Vagina (tissue), 2 donors: ENCODE data around the gene P2RY1. TPM values are rescaled to one million over a fixed set of nuclear protein-coding genes. Genes with fewer than 3 reads are reported as not detected.

ENCODE experiments used
- DNase-seq, 2 donors: peaks; one replicate each; pipeline ENCODE4 v3.0.0-alpha.2; 2017; ENCODE audit errors: extremely low spot score in 2 of 2
- H3K27ac ChIP-seq: fragments of 200-600 bp; sonication (generic); one replicate; pipeline ENCODE4 v1.5.1; 2019
- H3K27me3 ChIP-seq: fragments of 200-600 bp; sonication (generic); one replicate; pipeline ENCODE4 v1.5.1; 2019
- H3K36me3 ChIP-seq, 2 donors: fragments of 200-600 bp; sonication (generic); one replicate each; pipeline ENCODE4 v1.5.1; 2017 to 2019
- H3K4me1 ChIP-seq: fragments of 200-600 bp; sonication (generic); one replicate; pipeline ENCODE4 v1.5.1; 2019
- H3K4me3 ChIP-seq, 2 donors: fragments of 200-600 bp; sonication (generic); 1 replicate in 1 of 2; 2 replicates in 1 of 2; pipeline ENCODE4 v1.5.1; 2016 to 2019
- H3K9me3 ChIP-seq: fragments of 200-600 bp; sonication (generic); one replicate; pipeline ENCODE4 v1.5.1; 2019
- POLR2A ChIP-seq, 2 donors: fragments of 450-650 bp; IDR thresholded peaks; one replicate each; pipeline ENCODE4 v1.6.1; 2017; ENCODE audit warnings: antibody characterized with exemption in 2 of 2, mild to moderate bottlenecking in 2 of 2, moderate library complexity in 2 of 2
- POLR2AphosphoS5 ChIP-seq, 2 donors: sonication (generic); formaldehyde crosslinking; IDR thresholded peaks; one replicate each; pipeline ENCODE4 v1.9.0; 2017; ENCODE audit warnings: antibody characterized with exemption in 2 of 2, mild to moderate bottlenecking in 2 of 2, low read depth in 1 of 2; ENCODE audit not compliant: insufficient read depth in 1 of 2
- intact Hi-C: fragments of 100-400 bp; cut with DNase I; formaldehyde crosslinking; loops from one replicate; pipeline ENCODE4 v1.15.1; 2023
- small RNA-seq: library from RNA; depleted of rRNA; stranded (forward); fragments of <200 nt; gene quantifications from one replicate; pipeline ENCODE3, GENCODE V24; 2016
- total RNA-seq: library from RNA; depleted of rRNA; stranded (reverse); fragments of >200 nt; gene quantifications from one replicate; pipeline ENCODE4 v1.2.3, GENCODE V29; 2016
- TF ChIP-seq, protein P1 (sequence below), 3 experiments: fragments of 450-650 bp in 2 of 3; fragments of 200-600 bp in 1 of 3; sonication (generic) in 1 of 3; IDR thresholded peaks; one replicate each; pipeline ENCODE4 v1.5.1; 2017 to 2019; ENCODE audit warnings: antibody characterized with exemption in 3 of 3, mild to moderate bottlenecking in 2 of 3, moderate library complexity in 2 of 3

Gene P2RY1
- total RNA-seq, 1 donor from 2014 or later, result 17.9 TPM

- Histone ChIP-seq H3K36me3 (no peaks in the 10 kb centered on the region), H3K27me3 (no peaks in the 10 kb centered on the region), H3K4me1 (no peaks in the 10 kb centered on the region), H3K27ac (no peak overlapping the region), H3K4me3 (no peak overlapping the region), H3K9me3 (no peaks in the 10 kb centered on the region)
- intact Hi-C loops, result no loop called here
- DNase-seq, result no peak
- TF ChIP-seq POLR2AphosphoS5 (IDR thresholded peaks at IDR 0.05; ENCODE audit: insufficient read depth in 1 of 2, low read depth in 1 of 2), result no peak
- TF ChIP-seq, protein P1, sequence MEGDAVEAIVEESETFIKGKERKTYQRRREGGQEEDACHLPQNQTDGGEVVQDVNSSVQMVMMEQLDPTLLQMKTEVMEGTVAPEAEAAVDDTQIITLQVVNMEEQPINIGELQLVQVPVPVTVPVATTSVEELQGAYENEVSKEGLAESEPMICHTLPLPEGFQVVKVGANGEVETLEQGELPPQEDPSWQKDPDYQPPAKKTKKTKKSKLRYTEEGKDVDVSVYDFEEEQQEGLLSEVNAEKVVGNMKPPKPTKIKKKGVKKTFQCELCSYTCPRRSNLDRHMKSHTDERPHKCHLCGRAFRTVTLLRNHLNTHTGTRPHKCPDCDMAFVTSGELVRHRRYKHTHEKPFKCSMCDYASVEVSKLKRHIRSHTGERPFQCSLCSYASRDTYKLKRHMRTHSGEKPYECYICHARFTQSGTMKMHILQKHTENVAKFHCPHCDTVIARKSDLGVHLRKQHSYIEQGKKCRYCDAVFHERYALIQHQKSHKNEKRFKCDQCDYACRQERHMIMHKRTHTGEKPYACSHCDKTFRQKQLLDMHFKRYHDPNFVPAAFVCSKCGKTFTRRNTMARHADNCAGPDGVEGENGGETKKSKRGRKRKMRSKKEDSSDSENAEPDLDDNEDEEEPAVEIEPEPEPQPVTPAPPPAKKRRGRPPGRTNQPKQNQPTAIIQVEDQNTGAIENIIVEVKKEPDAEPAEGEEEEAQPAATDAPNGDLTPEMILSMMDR (IDR thresholded peaks at IDR 0.05), result no peak
- TF ChIP-seq POLR2A (IDR thresholded peaks at IDR 0.05), result no peak
These were observed 44.9 kb downstream of the P2RY1 start for GRCh38 chr3:152879790-152880174.

DNA sequence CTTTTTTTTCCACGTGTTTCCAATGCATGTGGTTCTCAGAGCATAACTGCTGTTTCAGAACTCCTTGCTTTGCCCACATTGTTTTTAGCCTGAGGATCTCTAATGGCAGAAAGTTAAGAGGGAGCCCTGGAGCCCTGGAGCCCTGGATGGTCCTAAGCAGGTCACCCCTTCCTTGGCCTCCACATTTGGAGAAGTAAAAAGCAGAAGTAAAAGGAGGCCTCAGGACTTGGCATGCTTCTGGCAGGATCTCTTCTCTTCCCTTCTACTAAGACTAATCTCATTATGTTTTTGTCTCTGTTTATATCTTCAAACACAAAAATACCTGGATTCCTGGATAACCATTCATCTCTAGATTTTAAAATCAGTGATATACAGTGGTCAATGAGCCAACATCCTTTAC is 50.1 kb downstream of the P2RY1 start:
- intact Hi-C loops, result no loop called here
- Histone ChIP-seq H3K27me3 (no peaks in the 10 kb centered on the region), H3K27ac (no peak overlapping the region), H3K4me1 (no peaks in the 10 kb centered on the region), H3K9me3 (no peaks in the 10 kb centered on the region), H3K36me3 (no peaks in the 10 kb centered on the region), H3K4me3 (no peak overlapping the region)
- no peak for DNase-seq
- TF ChIP-seq POLR2AphosphoS5 (IDR thresholded peaks at IDR 0.05; ENCODE audit: insufficient read depth in 1 of 2, low read depth in 1 of 2) (no peak), POLR2A (IDR thresholded peaks at IDR 0.05) (no peak)

Small RNA genes lying within 50 kb of the gene (small RNA-seq; reads per million reads assigned to genes)
- gene ATP5MGP5, result not detected
